Mesenchymal stem cell (in vitro differentiated cells and primary cell): ENCODE data around the gene BAIAP2.
A peak's percentile ranks its signal among the peaks of the same experiment; 100 is the strongest.

Experiments used
- DNase-seq: peaks from one replicate; pipeline ENCODE4 v3.0.0-alpha.2; 2013
- H2AFZ ChIP-seq: one replicate; pipeline ENCODE4 v1.6.1; 2013; ENCODE audit warnings: low read depth, mild to moderate bottlenecking, control low read depth, inconsistent platforms, low read length, moderate library complexity
- H2AK5ac ChIP-seq: 2 replicates; pipeline ENCODE4 v1.6.1; 2013; ENCODE audit warnings: low read length, moderate library complexity, mild to moderate bottlenecking, inconsistent platforms; ENCODE audit not compliant: severe bottlenecking
- H2BK120ac ChIP-seq: one replicate; pipeline ENCODE4 v1.6.1; 2013; ENCODE audit warnings: low read depth, mild to moderate bottlenecking, inconsistent platforms, low read length, moderate library complexity
- H2BK12ac ChIP-seq, 2 experiments: one replicate each; pipeline ENCODE4 v1.6.1; 2013; ENCODE audit warnings: inconsistent platforms in 2 of 2, low read length in 2 of 2, mild to moderate bottlenecking in 2 of 2, moderate library complexity in 2 of 2, control low read depth in 1 of 2
- H2BK15ac ChIP-seq: one replicate; pipeline ENCODE4 v1.6.1; 2013; ENCODE audit warnings: mild to moderate bottlenecking, low read depth, inconsistent platforms; ENCODE audit not compliant: poor library complexity, severe bottlenecking
- H2BK5ac ChIP-seq: 2 replicates; pipeline ENCODE4 v1.6.1; 2013; ENCODE audit warnings: low read depth, mild to moderate bottlenecking, low read length, control low read depth, inconsistent platforms; ENCODE audit not compliant: poor library complexity, severe bottlenecking
- H3K14ac ChIP-seq, 2 experiments: one replicate each; pipeline ENCODE4 v1.6.1; 2013; ENCODE audit warnings: inconsistent platforms in 2 of 2, low read length in 2 of 2, control low read depth in 1 of 2, mild to moderate bottlenecking in 1 of 2, moderate library complexity in 1 of 2
- H3K18ac ChIP-seq, 2 experiments: one replicate each; pipeline ENCODE4 v1.6.1; 2013; ENCODE audit warnings: inconsistent platforms in 2 of 2, low read length in 2 of 2, control low read depth in 1 of 2, low read depth in 1 of 2, mild to moderate bottlenecking in 1 of 2
- H3K23ac ChIP-seq, 2 experiments: one replicate each; pipeline ENCODE4 v1.6.1; 2013; ENCODE audit warnings: inconsistent platforms in 2 of 2, low read length in 2 of 2, mild to moderate bottlenecking in 2 of 2, moderate library complexity in 2 of 2, control low read depth in 1 of 2
- H3K27ac ChIP-seq: 2 replicates; pipeline ENCODE4 v1.5.1; 2013; ENCODE audit warnings: mild to moderate bottlenecking, moderate library complexity, low read length, control low read depth, inconsistent platforms; ENCODE audit not compliant: poor library complexity, severe bottlenecking
- H3K27me3 ChIP-seq, 2 experiments: 2 replicates each; pipeline versions ENCODE4 v1.6.1 to v1.7.0; 2013; ENCODE audit warnings: low read length in 2 of 2, mild to moderate bottlenecking in 2 of 2, moderate library complexity in 2 of 2, control low read depth in 1 of 2, inconsistent platforms in 1 of 2; ENCODE audit not compliant: control insufficient read depth in 1 of 2, insufficient read depth in 1 of 2
- H3K36me3 ChIP-seq, 2 experiments: 2 replicates each; pipeline versions ENCODE4 v1.6.1 to v1.7.0; 2013; ENCODE audit warnings: low read length in 2 of 2, control low read depth in 1 of 2, inconsistent platforms in 1 of 2, low read depth in 1 of 2, mild to moderate bottlenecking in 1 of 2; ENCODE audit not compliant: insufficient read depth in 2 of 2, control insufficient read depth in 1 of 2
- H3K4ac ChIP-seq, 2 experiments: one replicate each; pipeline ENCODE4 v1.6.1; 2013; ENCODE audit warnings: inconsistent platforms in 2 of 2, low read length in 2 of 2, mild to moderate bottlenecking in 2 of 2, moderate library complexity in 2 of 2, control low read depth in 1 of 2, low read depth in 1 of 2
- H3K4me1 ChIP-seq: 2 replicates; pipeline ENCODE4 v1.6.1; 2013; ENCODE audit warnings: low read depth, low read length, control low read depth; ENCODE audit not compliant: control insufficient read depth, insufficient read depth
- H3K4me2 ChIP-seq: 2 replicates; pipeline ENCODE4 v1.6.1; 2013; ENCODE audit warnings: low read length, mild to moderate bottlenecking, inconsistent platforms; ENCODE audit not compliant: poor library complexity, severe bottlenecking
- H3K4me3 ChIP-seq, 2 experiments: 2 replicates each; pipeline versions ENCODE4 v1.5.1 to v1.7.0; 2013; ENCODE audit warnings: low read length in 2 of 2, mild to moderate bottlenecking in 2 of 2, control low read depth in 1 of 2, low read depth in 1 of 2; ENCODE audit not compliant: insufficient read depth in 1 of 2
- H3K79me1 ChIP-seq: replicated peaks from 2 replicates; pipeline ENCODE4 v1.6.1; 2013; ENCODE audit warnings: mild to moderate bottlenecking, control low read depth, low read length, inconsistent platforms; ENCODE audit not compliant: poor library complexity, severe bottlenecking
- H3K9ac ChIP-seq: 2 replicates; pipeline ENCODE4 v1.7.0; 2013; ENCODE audit warnings: mild to moderate bottlenecking, low read length, moderate library complexity
- H3K9me3 ChIP-seq: 2 replicates; pipeline ENCODE4 v1.7.0; 2013; ENCODE audit warnings: mild to moderate bottlenecking, low read length; ENCODE audit not compliant: control insufficient read depth
- H4K8ac ChIP-seq: one replicate; pipeline ENCODE4 v1.6.1; 2013; ENCODE audit warnings: inconsistent platforms, mild to moderate bottlenecking, low read length, moderate library complexity
- H4K91ac ChIP-seq: one replicate; pipeline ENCODE4 v1.6.1; 2013; ENCODE audit warnings: mild to moderate bottlenecking, low read length, inconsistent platforms
- WGBS: methylation state at CpG from one replicate; pipeline ENCODE4 v1.1.7; 2013; ENCODE audit warnings: mixed read lengths; 5-methylcytosine and 5-hydroxymethylcytosine counted together

The BAIAP2 gene

DNA sequence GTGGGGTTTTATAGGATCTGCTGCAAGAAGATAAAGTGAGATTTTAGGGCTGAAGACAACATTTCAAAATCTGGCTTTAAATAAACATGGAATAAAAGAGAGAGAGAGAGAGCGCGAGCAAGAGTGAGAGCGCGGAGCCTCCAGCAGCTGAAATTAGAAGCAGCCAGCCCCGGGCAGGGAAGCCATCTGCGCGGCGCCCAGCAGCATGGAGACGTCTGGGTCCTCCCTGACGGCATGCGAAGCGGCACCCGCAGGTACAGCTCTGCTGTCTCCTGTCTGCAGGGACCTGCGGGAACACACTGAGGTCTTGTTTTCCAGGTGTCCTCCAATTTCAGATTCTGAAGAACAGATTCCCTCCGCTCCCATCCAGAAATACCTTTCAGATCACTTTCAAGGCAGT lies 7.9 kb upstream of the BAIAP2 start:
- Histone ChIP-seq H3K4me2 (no peak overlapping the region), H3K27me3 (peaks cover 16 to 58% of the 10 kb centered on the region in 2 experiments), H2BK12ac (no peak overlapping the region), H3K27ac (no peak overlapping the region), H4K91ac (no peak overlapping the region), H3K23ac (no peak overlapping the region), H2BK120ac (no peak overlapping the region), H3K79me1 (peaks cover 5% of the 10 kb centered on the region), H3K36me3 (peaks cover 0 to 12% of the 10 kb centered on the region in 2 experiments), H3K9ac (no peak overlapping the region), H2AFZ (no peak overlapping the region), H3K9me3 (no peaks in the 10 kb centered on the region), H2BK15ac (no peak overlapping the region), H2AK5ac (no peak overlapping the region), H3K4me3 (no peak overlapping the region), H2BK5ac (no peak overlapping the region), H4K8ac (no peak overlapping the region), H3K4me1 (peaks cover 27% of the 10 kb centered on the region), H3K18ac (no peak overlapping the region), H3K4ac (no peak overlapping the region), H3K14ac (no peak overlapping the region)
- no peak for DNase-seq
- WGBS = 92% methylated on average over 14 of the region's 15 CpGs

GRCh38 chr17:81027591-81028505 lies 7.1 kb upstream of the BAIAP2 start:
- no peak overlapping the region for H2BK120ac ChIP-seq
- no peak overlapping the region for H3K27ac ChIP-seq
- peaks cover 16 to 54% of the 10 kb centered on the region in 2 experiments for H3K27me3 ChIP-seq
- DNase-seq = no peak
- no peak overlapping the region for H4K91ac ChIP-seq
- H2BK12ac ChIP-seq = no peak overlapping the region
- no peak overlapping the region for H3K4me2 ChIP-seq
- H3K79me1 ChIP-seq = peaks cover 9% of the 10 kb centered on the region
- H2AFZ ChIP-seq = no peak overlapping the region
- H3K18ac ChIP-seq = peak overlapping the region in 1 of 2 experiments; percentile 38
- WGBS = 90% methylated on average over 37 of the region's 37 CpGs
- H2AK5ac ChIP-seq = no peak overlapping the region
- H3K9me3 ChIP-seq = no peaks in the 10 kb centered on the region
- peaks cover 5 to 20% of the 10 kb centered on the region in 2 experiments for H3K36me3 ChIP-seq
- H3K14ac ChIP-seq = no peak overlapping the region
- H3K4ac ChIP-seq = no peak overlapping the region
- H4K8ac ChIP-seq = no peak overlapping the region
- peaks cover 27% of the 10 kb centered on the region for H3K4me1 ChIP-seq
- H3K9ac ChIP-seq = no peak overlapping the region
- no peak overlapping the region for H2BK5ac ChIP-seq
- no peak overlapping the region for H3K23ac ChIP-seq
- H2BK15ac ChIP-seq = no peak overlapping the region
- no peak overlapping the region for H3K4me3 ChIP-seq

- Histone ChIP-seq H2BK120ac (no peak overlapping the region), H3K4ac (no peak overlapping the region), H2AFZ (no peak overlapping the region), H3K27me3 (peaks cover 16 to 49% of the 10 kb centered on the region in 2 experiments), H3K23ac (no peak overlapping the region), H4K8ac (no peak overlapping the region), H3K9ac (no peak overlapping the region), H4K91ac (no peak overlapping the region), H3K4me2 (no peak overlapping the region), H3K4me3 (no peak overlapping the region), H3K4me1 (peaks cover 32% of the 10 kb centered on the region), H2BK12ac (no peak overlapping the region), H3K36me3 (peaks cover 5 to 24% of the 10 kb centered on the region in 2 experiments), H3K18ac (peak overlapping the region in 1 of 2 experiments; percentile 28), H3K14ac (no peak overlapping the region), H3K27ac (no peak overlapping the region), H2BK5ac (no peak overlapping the region), H3K9me3 (no peaks in the 10 kb centered on the region), H2AK5ac (no peak overlapping the region), H3K79me1 (peaks cover 12% of the 10 kb centered on the region), H2BK15ac (no peak overlapping the region)
- 73% methylated on average over 12 of the region's 12 CpGs for WGBS
- DNase-seq = no peak
These were observed 6.5 kb upstream of the BAIAP2 start for GRCh38 chr17:81028506-81028858.

DNA sequence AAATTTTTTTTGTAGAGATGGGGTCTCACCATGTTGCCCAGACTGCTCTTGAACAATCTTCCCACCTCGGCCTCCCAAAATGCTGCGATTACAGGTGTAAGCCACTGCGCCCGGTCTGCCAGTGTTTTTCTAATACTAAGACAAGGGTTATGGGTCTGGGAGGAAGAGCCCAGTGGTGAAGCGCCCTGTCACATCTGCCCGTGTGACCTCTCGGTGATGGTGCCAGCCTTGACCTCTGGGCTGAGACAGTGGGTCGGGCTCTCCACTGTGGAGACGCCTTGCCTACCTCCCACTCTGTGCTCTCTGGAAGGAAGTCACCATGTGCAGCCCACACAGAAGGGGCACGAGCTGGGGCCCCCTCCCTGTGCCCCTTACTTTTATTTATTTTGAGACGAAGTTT lies 5.1 kb upstream of the BAIAP2 start:
- Histone ChIP-seq H3K14ac (no peak overlapping the region), H3K4me3 (no peak overlapping the region), H3K27me3 (peaks cover 16 to 41% of the 10 kb centered on the region in 2 experiments), H3K27ac (no peak overlapping the region), H3K23ac (no peak overlapping the region), H4K91ac (no peak overlapping the region), H2BK12ac (no peak overlapping the region), H3K79me1 (peaks cover 21% of the 10 kb centered on the region), H3K4me2 (no peak overlapping the region), H2BK120ac (no peak overlapping the region), H2BK5ac (peak overlapping the region; percentile 46), H4K8ac (no peak overlapping the region), H3K4ac (no peak overlapping the region), H2AK5ac (no peak overlapping the region), H2BK15ac (no peak overlapping the region), H2AFZ (no peak overlapping the region), H3K18ac (no peak overlapping the region), H3K9ac (no peak overlapping the region), H3K4me1 (peaks cover 32% of the 10 kb centered on the region), H3K9me3 (no peaks in the 10 kb centered on the region), H3K36me3 (peaks cover 5 to 24% of the 10 kb centered on the region in 2 experiments)
- DNase-seq = no peak
- 95% methylated on average over 11 of the region's 11 CpGs for WGBS
